MM.1S (cell line): ENCODE data around the gene RPP40.

ENCODE experiments used
- DNase-seq: peaks from one replicate; pipeline ENCODE4 v3.0.0-alpha.2; 2015
- H2AFZ ChIP-seq: fragments of 300-600 bp; sonication (generic); 2 replicates; pipeline ENCODE4 v1.6.0; 2016; ENCODE audit warnings: antibody characterized with exemption, low read length
- H3F3A ChIP-seq: fragments of 300-600 bp; sonication (generic); 2 replicates; pipeline ENCODE4 v1.6.1; 2016; ENCODE audit warnings: mild to moderate bottlenecking, antibody characterized with exemption, low read length, moderate library complexity, mixed read lengths; ENCODE audit not compliant: insufficient read depth
- H3K27ac ChIP-seq: fragments of 300-600 bp; sonication (generic); 2 replicates; pipeline ENCODE4 v1.5.1; 2016; ENCODE audit warnings: mild to moderate bottlenecking, low read length
- H3K27me3 ChIP-seq: fragments of 300-600 bp; sonication (generic); replicated peaks from 2 replicates; pipeline ENCODE4 v1.6.0; 2016; ENCODE audit warnings: low read length; ENCODE audit not compliant: insufficient read depth
- H3K36me3 ChIP-seq: fragments of 300-600 bp; sonication (generic); replicated peaks from 2 replicates; pipeline ENCODE4 v1.6.1; 2016; ENCODE audit warnings: mild to moderate bottlenecking, low read length, mixed read lengths; ENCODE audit not compliant: insufficient read depth
- H3K4me1 ChIP-seq: fragments of 300-600 bp; sonication (generic); 2 replicates; pipeline ENCODE4 v1.6.1; 2016; ENCODE audit warnings: low read length, mixed read lengths
- H3K4me2 ChIP-seq: fragments of 300-600 bp; sonication (generic); 2 replicates; pipeline ENCODE4 v1.6.0; 2016; ENCODE audit warnings: low read depth, low read length
- H3K4me3 ChIP-seq: fragments of 300-600 bp; sonication (generic); 2 replicates; pipeline ENCODE4 v1.5.1; 2016; ENCODE audit warnings: low read length, mixed read lengths
- H3K79me2 ChIP-seq: fragments of 300-600 bp; sonication (generic); 2 replicates; pipeline ENCODE4 v1.6.1; 2016; ENCODE audit warnings: mixed run types, low read length, mixed read lengths
- H3K9ac ChIP-seq: fragments of 300-600 bp; sonication (generic); 2 replicates; pipeline ENCODE4 v1.6.1; 2016; ENCODE audit warnings: low read length, mixed read lengths
- H3K9me2 ChIP-seq: fragments of 300-600 bp; sonication (generic); replicated peaks from 2 replicates; pipeline ENCODE4 v1.6.1; 2016; ENCODE audit warnings: mild to moderate bottlenecking, low read length, mixed read lengths; ENCODE audit not compliant: insufficient read depth
- H3K9me3 ChIP-seq: fragments of 300-600 bp; sonication (generic); replicated peaks from 2 replicates; pipeline ENCODE4 v1.6.1; 2016; ENCODE audit warnings: mild to moderate bottlenecking, low read length, mixed read lengths; ENCODE audit not compliant: insufficient read depth
- H4K20me1 ChIP-seq: fragments of 300-600 bp; sonication (generic); 2 replicates; pipeline ENCODE4 v1.6.1; 2016; ENCODE audit warnings: mild to moderate bottlenecking, low read length, moderate library complexity, mixed read lengths; ENCODE audit not compliant: insufficient read depth
- CTCF ChIP-seq: fragments of 300-600 bp; sonication (generic); IDR thresholded peaks from 2 replicates; pipeline ENCODE4 v1.5.1; 2016; ENCODE audit warnings: antibody characterized with exemption, low read length, mixed read lengths
- EZH2 ChIP-seq: fragments of 300-600 bp; sonication (generic); optimal IDR thresholded peaks from 2 replicates; pipeline ENCODE3; 2017; ENCODE audit warnings: low read depth, mild to moderate bottlenecking, antibody characterized with exemption, low read length, mixed read lengths
- EZH2phosphoT487 ChIP-seq: fragments of 300-600 bp; sonication (generic); IDR thresholded peaks from 2 replicates; pipeline ENCODE4 v1.6.1; 2018; ENCODE audit warnings: antibody characterized with exemption, low read length

The RPP40 gene

GRCh38 chr6:4947716-4948115 lies 56.1 kb downstream of the RPP40 start:
- H2AFZ ChIP-seq, result no peak overlapping the region
- no peak for TF ChIP-seq EZH2phosphoT487
- TF ChIP-seq CTCF, result no peak
- TF ChIP-seq EZH2, result no peak

GRCh38 chr6:4946521-4946920 lies 57.3 kb downstream of the RPP40 start:
- H3K27ac ChIP-seq, result no peak overlapping the region
- no peaks in the 10 kb centered on the region for H4K20me1 ChIP-seq
- H3F3A ChIP-seq, result peaks cover 17% of the 10 kb centered on the region
- H3K9ac ChIP-seq, result no peak overlapping the region
- TF ChIP-seq CTCF (no peak), EZH2phosphoT487 (no peak), EZH2 (no peak)
- H2AFZ ChIP-seq, result no peak overlapping the region
- no peak overlapping the region for H3K4me2 ChIP-seq
- peaks cover 10% of the 10 kb centered on the region; the same call in 1 of the 2 replicates for H3K36me3 ChIP-seq
- no peaks in the 10 kb centered on the region for H3K27me3 ChIP-seq
- H3K9me2 ChIP-seq, result no peaks in the 10 kb centered on the region
- peaks cover 35% of the 10 kb centered on the region for H3K79me2 ChIP-seq
- DNase-seq, result no peak
- peaks cover 20% of the 10 kb centered on the region for H3K4me1 ChIP-seq
- H3K9me3 ChIP-seq, result no peaks in the 10 kb centered on the region
- no peak overlapping the region for H3K4me3 ChIP-seq

More at GRCh38 chr6:4947716-4948115, 56.1 kb downstream of the RPP40 start:
- DNase-seq, result no peak
- peaks cover 8% of the 10 kb centered on the region for H3K4me1 ChIP-seq
- H3K9me3 ChIP-seq, result no peaks in the 10 kb centered on the region
- no peaks in the 10 kb centered on the region for H3K27me3 ChIP-seq
- peaks cover 10% of the 10 kb centered on the region; the same call in 1 of the 2 replicates for H3K36me3 ChIP-seq
- H3F3A ChIP-seq, result peaks cover 5% of the 10 kb centered on the region
- peaks cover 33% of the 10 kb centered on the region for H3K79me2 ChIP-seq
- no peak overlapping the region for H3K4me3 ChIP-seq
- no peak overlapping the region for H3K4me2 ChIP-seq
- no peak overlapping the region for H3K9ac ChIP-seq
- H4K20me1 ChIP-seq, result no peaks in the 10 kb centered on the region
- H3K9me2 ChIP-seq, result no peaks in the 10 kb centered on the region
- H3K27ac ChIP-seq, result no peak overlapping the region
